Esophagus muscularis mucosa (tissue), 4 donors: Measurements from ENCODE around the gene ALDH1A2. TPM values are rescaled to one million over a fixed set of nuclear protein-coding genes. Genes with fewer than 3 reads are reported as not detected.

Source experiments
- DNase-seq: peaks from one replicate; pipeline ENCODE4 v3.0.0-alpha.2; 2017; ENCODE audit errors: extremely low spot score
- H3K27ac ChIP-seq, 4 donors: fragments of 200-600 bp; sonication (generic); replicated peaks in 1 of 4; 1 replicate in 3 of 4; 2 replicates in 1 of 4; pipeline ENCODE4 v1.5.1; 2016 to 2019; ENCODE audit warnings: mild to moderate bottlenecking in 1 of 4
- H3K27me3 ChIP-seq, 4 donors: fragments of 200-600 bp; sonication (generic); one replicate each; pipeline versions ENCODE4 v1.5.1 to v1.6.0; 2016 to 2019
- H3K36me3 ChIP-seq, 4 donors: fragments of 200-600 bp; sonication (generic); one replicate each; pipeline ENCODE4 v1.5.1; 2016 to 2019
- H3K4me1 ChIP-seq, 4 donors: fragments of 200-600 bp; sonication (generic); one replicate each; pipeline ENCODE4 v1.5.1; 2016 to 2019
- H3K4me3 ChIP-seq, 4 donors: fragments of 200-600 bp; sonication (generic); 1 replicate in 2 of 4; 2 replicates in 2 of 4; pipeline ENCODE4 v1.5.1; 2016 to 2019; ENCODE audit warnings: mild to moderate bottlenecking in 4 of 4, moderate library complexity in 1 of 4
- H3K9me3 ChIP-seq, 4 donors: fragments of 200-600 bp; sonication (generic); 1 replicate in 3 of 4; 2 replicates in 1 of 4; pipeline ENCODE4 v1.5.1; 2016 to 2019
- CTCF ChIP-seq, 3 experiments: fragments of 200-600 bp in 2 of 3; fragments of 450-650 bp in 1 of 3; sonication (generic) in 2 of 3; IDR thresholded peaks; one replicate each; pipeline ENCODE4 v1.5.1; 2017 to 2019; ENCODE audit warnings: antibody characterized with exemption in 3 of 3, mild to moderate bottlenecking in 2 of 3, moderate library complexity in 1 of 3
- EP300 ChIP-seq: sonication (generic); formaldehyde crosslinking; IDR thresholded peaks from one replicate; pipeline ENCODE4 v1.6.1; 2017; ENCODE audit warnings: antibody characterized with exemption
- POLR2A ChIP-seq: fragments of 450-650 bp; IDR thresholded peaks from one replicate; pipeline ENCODE4 v1.6.1; 2017; ENCODE audit warnings: antibody characterized with exemption, moderate library complexity, mild to moderate bottlenecking, low read depth
- POLR2AphosphoS5 ChIP-seq, 2 donors: sonication (generic); formaldehyde crosslinking; IDR thresholded peaks; one replicate each; pipeline ENCODE4 v1.6.1; 2017; ENCODE audit warnings: antibody characterized with exemption in 2 of 2
- WGBS: methylation state at CpG from one replicate; pipeline ENCODE4 v1.1.5; 2018; 5-methylcytosine and 5-hydroxymethylcytosine counted together
- intact Hi-C: fragments of 100-400 bp; cut with DNase I; formaldehyde crosslinking; loops from one replicate; pipeline ENCODE4 v1.15.1; 2023
- total RNA-seq, 4 donors: library from RNA; depleted of rRNA; stranded (reverse); fragments of >200 nt; gene quantifications; one replicate each; pipeline versions ENCODE4 v1.1.0 to v1.2.1, GENCODE V29; 2016

The ALDH1A2 gene
- total RNA-seq, 4 donors from 2014 or later = 13.3 to 41.2 (median 19.8) TPM

- Histone ChIP-seq H3K9me3 (no peaks in the 10 kb centered on the region), H3K36me3 (no peaks in the 10 kb centered on the region), H3K27ac (no peak overlapping the region), H3K4me1 (no peaks in the 10 kb centered on the region), H3K4me3 (no peak overlapping the region), H3K27me3 (peaks cover 0 to 4% (median 0%) of the 10 kb centered on the region in 4 donors)
- TF ChIP-seq EP300 (no peak), POLR2AphosphoS5 (IDR thresholded peaks at IDR 0.05) (no peak), CTCF (IDR thresholded peaks at IDR 0.05) (no peak)
- intact Hi-C loops = no loop called here
- 89% methylated on average over 4 of the region's 4 CpGs for WGBS
- DNase-seq = no peak
Observed at GRCh38 chr15:58056015-58056414, 9.5 kb downstream of the ALDH1A2 start.

- Histone ChIP-seq H3K4me1 (no peaks in the 10 kb centered on the region), H3K9me3 (no peaks in the 10 kb centered on the region), H3K4me3 (no peak overlapping the region), H3K36me3 (no peaks in the 10 kb centered on the region), H3K27me3 (no peaks in the 10 kb centered on the region), H3K27ac (no peak overlapping the region)
- no peak for TF ChIP-seq POLR2AphosphoS5 (IDR thresholded peaks at IDR 0.05)
- TF ChIP-seq CTCF (IDR thresholded peaks at IDR 0.05) = no peak
- no peak for TF ChIP-seq EP300
- TF ChIP-seq POLR2A = no peak
- DNase-seq = no peak
- intact Hi-C loops = no loop called here
- WGBS = 84% methylated on average over 4 of the region's 4 CpGs
Observed at GRCh38 chr15:58053315-58054153, 12.0 kb downstream of the ALDH1A2 start.

- no peak overlapping the region for H3K27ac ChIP-seq
- H3K27me3 ChIP-seq = no peaks in the 10 kb centered on the region
- 91% methylated on average over 5 of the region's 5 CpGs for WGBS
- TF ChIP-seq EP300 = no peak
- H3K4me1 ChIP-seq = no peaks in the 10 kb centered on the region
- intact Hi-C loops = no loop called here
- no peaks in the 10 kb centered on the region for H3K36me3 ChIP-seq
- no peak overlapping the region for H3K4me3 ChIP-seq
- DNase-seq = no peak
- H3K9me3 ChIP-seq = no peaks in the 10 kb centered on the region
Observed at GRCh38 chr15:58052334-58052733, 13.2 kb downstream of the ALDH1A2 start.

- intact Hi-C loops = no loop called here
- no peak for DNase-seq
- H3K4me1 ChIP-seq = no peaks in the 10 kb centered on the region
- H3K4me3 ChIP-seq = no peak overlapping the region
- H3K36me3 ChIP-seq = no peaks in the 10 kb centered on the region
- no peaks in the 10 kb centered on the region for H3K27me3 ChIP-seq
- H3K9me3 ChIP-seq = no peaks in the 10 kb centered on the region
- 89% methylated on average over 3 of the region's 3 CpGs for WGBS
- TF ChIP-seq CTCF (IDR thresholded peaks at IDR 0.05) (no peak), POLR2A (no peak), EP300 (no peak), POLR2AphosphoS5 (IDR thresholded peaks at IDR 0.05) (no peak)
- no peak overlapping the region for H3K27ac ChIP-seq
Observed at GRCh38 chr15:58049520-58050227, 15.8 kb downstream of the ALDH1A2 start.

DNA sequence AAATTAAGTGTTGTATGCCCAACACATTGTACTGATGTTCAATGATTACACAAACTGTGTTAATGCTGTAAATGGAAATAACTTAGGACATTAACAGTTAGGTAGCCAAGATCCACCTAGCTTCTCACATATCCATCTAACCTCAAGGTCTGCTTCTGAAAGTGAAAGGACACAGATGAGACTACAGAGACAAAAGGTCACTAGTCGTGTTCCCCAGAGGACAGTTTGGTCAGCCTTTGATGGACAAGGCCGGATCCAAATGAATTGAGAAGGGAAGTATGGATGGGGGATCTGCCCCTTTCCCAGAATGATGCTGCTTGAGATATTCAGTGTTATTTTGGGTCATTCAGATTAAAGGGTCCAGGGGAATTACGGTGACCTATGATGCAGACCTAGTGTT, 17.2 kb downstream of the ALDH1A2 start:
- intact Hi-C loops = no loop called here
- Histone ChIP-seq H3K4me1 (no peaks in the 10 kb centered on the region), H3K9me3 (no peaks in the 10 kb centered on the region), H3K27me3 (no peaks in the 10 kb centered on the region), H3K4me3 (no peak overlapping the region), H3K27ac (no peak overlapping the region), H3K36me3 (no peaks in the 10 kb centered on the region)
- DNase-seq = no peak
- 83% methylated on average over 3 of the region's 3 CpGs for WGBS
- TF ChIP-seq POLR2A = no peak
- TF ChIP-seq CTCF (IDR thresholded peaks at IDR 0.05) = no peak
- no peak for TF ChIP-seq EP300
- no peak for TF ChIP-seq POLR2AphosphoS5 (IDR thresholded peaks at IDR 0.05)
